Renal pelvis (tissue), 4 donors: ENCODE results near the gene PELO. TPM values are rescaled to one million over a fixed set of nuclear protein-coding genes. Genes with fewer than 3 reads are reported as not detected.
"Not testable (repeated sequence)": the region's sequence is repeated elsewhere in the genome, so short reads cannot be mapped to it uniquely, and the experiment has no call there.

Source experiments
- DNase-seq: peaks from one replicate; pipeline ENCODE4 v3.0.0-alpha.2; 2013
- polyA plus RNA-seq, 3 donors: library from polyadenylated mRNA; unstranded; fragments of 120-200 nt; gene quantifications; one replicate each; pipeline ENCODE4 v1.2.1, GENCODE V29; 2013; ENCODE audit not compliant: insufficient read length in 3 of 3

PELO gene
- polyA plus RNA-seq, 3 donors: 26.4 to 29.6 (median 27.9) TPM

DNA sequence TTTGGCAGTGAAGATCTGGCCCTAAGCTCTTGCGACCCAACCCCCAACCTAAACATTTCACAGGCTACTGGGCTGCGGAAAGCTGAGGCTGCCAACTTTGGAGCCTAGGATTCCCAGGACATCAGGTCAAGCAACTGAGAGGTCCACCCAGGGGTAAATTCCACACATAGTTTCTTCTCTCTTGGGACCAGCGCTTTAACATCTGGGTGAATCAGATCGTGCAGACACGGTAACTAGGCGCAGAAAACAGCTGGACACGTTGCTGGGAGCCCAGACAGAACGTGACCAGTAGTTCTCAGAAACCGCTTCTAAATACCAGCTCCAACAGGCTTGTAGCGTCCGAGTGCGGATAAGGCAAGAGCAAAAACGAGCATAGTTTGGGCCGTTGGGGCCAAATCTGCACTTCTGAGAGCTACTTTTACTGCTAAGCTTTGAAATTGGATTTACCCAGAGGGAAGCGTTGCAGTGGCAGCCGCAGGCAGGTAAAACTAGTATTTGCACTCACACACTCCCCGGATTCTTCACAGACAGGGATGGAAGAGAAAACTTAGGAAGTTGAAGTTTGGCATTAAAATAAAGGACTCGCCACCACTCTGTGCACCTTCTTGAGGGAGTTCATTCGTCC is 11.8 kb downstream of the PELO start:
- DNase-seq: peak; percentile 74

DNA sequence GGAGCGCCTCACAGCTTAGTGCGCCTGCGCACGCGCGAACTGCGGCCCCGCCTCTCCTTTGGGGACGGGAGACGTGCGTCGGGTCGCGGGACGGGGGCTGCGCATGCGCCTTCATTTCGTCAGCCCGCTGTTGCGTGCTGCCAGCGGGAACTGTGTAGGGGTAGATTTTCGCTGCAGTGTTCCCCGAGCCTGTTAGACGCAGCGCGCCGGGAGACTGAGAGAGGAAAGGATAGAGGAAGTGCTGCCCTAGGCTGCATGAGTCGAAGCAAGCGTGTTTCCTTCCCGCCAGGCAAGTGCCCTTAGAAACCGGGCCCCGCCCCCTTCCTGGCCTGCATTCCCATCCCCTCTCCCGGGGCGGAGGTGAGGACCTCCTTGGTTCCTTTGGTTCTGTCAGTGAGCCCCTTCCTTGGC is 12.3 kb downstream of the PELO start:
- DNase-seq: peak; percentile 93

DNA sequence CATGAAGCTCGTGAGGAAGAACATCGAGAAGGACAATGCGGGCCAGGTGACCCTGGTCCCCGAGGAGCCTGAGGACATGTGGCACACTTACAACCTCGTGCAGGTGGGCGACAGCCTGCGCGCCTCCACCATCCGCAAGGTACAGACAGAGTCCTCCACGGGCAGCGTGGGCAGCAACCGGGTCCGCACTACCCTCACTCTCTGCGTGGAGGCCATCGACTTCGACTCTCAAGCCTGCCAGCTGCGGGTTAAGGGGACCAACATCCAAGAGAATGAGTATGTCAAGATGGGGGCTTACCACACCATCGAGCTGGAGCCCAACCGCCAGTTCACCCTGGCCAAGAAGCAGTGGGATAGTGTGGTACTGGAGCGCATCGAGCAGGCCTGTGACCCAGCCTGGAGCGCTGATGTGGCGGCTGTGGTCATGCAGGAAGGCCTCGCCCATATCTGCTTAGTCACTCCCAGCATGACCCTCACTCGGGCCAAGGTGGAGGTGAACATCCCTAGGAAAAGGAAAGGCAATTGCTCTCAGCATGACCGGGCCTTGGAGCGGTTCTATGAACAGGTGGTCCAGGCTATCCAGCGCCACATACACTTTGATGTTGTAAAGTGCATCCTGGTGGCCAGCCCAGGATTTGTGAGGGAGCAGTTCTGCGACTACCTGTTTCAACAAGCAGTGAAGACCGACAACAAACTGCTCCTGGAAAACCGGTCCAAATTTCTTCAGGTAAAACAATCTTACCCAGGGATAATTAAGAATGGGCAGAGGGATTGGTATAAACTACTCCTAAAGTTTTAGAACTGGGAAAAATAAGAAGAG is 12.9 kb downstream of the PELO start:
- no peak for DNase-seq

DNA sequence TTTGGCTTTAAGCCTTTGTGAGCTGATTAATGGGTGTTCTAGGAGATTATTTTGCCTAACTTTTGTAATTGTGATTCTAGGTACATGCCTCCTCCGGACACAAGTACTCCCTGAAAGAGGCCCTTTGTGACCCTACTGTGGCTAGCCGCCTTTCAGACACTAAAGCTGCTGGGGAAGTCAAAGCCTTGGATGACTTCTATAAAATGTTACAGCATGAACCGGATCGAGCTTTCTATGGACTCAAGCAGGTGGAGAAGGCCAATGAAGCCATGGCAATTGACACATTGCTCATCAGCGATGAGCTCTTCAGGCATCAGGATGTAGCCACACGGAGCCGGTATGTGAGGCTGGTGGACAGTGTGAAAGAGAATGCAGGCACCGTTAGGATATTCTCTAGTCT is 13.6 kb downstream of the PELO start:
- no peak for DNase-seq

DNA sequence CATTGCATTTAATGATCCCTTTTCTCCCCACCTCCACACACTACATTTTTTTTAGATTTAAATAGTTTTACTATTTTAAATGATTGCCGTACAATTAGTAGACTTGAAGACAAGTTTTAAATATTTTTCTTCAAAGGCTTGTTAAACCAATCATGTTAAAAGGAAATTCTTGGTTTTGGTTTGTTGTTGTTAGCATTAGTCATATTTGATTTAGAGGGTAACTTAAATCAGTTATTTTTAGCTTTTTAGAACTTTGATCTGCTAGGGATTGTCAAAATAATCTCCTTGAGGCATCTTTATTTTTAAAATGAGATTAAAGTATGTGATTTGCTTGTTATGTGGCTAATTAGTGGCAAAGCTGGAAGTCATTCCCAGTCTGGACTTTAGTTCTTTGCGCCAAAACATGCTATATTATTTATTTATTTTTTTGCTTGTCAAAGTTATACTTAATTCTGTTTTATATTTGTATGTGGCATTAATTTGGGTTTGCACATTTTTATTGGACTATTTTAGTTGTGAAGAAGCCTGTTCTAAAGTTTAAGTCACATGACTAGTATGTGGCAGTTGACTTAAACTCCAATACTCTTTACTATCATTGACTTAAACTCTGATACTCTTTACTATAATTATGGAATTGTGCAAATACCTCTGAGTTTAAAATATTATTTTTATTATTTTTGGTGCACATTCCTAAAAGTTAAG is 14.7 kb downstream of the PELO start:
- DNase-seq: no peak

DNA sequence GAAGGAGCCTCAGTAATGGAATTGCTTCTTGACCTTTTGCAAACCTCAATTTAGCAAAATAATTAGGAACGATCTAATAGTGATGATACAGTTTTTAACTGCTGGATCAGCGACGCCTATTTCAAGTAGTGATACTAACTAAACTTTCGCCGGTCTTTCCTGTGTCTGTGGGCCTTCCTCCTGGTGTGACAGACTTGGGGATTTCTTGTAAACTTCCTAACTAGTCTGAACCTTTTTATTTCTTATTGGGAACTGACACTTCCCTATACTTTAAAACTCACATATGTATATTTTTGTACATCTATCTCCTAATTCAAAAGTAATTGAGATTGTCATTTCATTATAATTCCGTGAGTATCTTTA is 15.2 kb downstream of the PELO start:
- DNase-seq: no peak

DNA sequence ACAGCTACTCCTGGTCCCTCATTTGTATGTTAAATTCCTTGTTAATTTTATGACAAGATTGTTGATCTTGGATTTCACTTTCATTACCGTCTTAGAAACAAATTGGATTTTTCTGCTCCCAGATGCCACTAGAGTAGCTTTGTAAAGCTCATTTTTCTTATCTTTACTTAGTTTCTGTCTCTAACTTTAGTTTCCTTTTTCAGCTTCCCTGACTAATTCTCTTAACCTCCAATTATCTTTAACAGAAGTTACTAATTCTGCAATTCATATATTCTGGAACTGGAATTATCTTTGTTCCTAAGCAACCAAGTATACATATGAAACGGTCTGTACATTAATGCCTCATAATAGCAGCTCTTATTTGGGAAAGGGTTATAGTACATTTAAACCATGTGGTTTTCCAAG is 16.7 kb downstream of the PELO start:
- no peak for DNase-seq

DNA sequence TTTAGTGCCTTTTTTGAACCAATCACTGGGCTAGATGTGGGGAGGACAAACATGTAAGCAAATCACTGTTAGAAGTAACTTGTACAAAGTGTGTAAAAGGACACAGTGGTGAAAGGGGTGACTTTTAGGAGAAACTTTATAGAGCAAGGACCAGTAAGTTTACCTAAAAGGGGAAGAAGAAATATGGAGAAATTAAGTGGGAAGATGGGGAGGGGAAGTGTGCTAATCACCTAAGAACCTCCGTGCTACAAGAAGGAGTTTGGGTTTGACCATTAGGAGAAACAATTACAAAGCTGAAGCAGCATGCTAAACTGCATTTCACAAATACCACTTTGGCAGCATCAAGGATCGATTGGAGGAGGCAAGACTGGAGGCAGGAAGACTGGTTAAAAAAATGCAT is 17.3 kb downstream of the PELO start:
- DNase-seq: no peak

DNA sequence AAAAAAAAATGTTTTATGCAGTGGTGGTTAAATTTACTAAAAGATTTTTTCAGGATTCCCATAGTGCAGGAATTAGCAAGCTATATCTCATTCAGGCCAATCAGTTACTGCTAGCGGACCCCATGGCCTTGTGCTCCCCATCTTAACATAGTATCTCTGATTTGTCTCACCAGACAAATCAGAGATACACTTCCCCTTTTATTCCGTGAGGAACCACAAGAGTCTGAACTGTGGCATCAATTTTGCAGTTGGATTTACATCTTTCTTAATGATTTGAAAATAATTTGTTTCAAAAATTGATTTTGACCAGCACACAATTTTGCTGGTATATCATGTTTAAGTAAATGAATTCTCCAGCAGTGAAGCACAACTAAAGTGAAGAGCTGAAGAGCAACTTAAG is 17.9 kb downstream of the PELO start:
- DNase-seq: no peak

DNA sequence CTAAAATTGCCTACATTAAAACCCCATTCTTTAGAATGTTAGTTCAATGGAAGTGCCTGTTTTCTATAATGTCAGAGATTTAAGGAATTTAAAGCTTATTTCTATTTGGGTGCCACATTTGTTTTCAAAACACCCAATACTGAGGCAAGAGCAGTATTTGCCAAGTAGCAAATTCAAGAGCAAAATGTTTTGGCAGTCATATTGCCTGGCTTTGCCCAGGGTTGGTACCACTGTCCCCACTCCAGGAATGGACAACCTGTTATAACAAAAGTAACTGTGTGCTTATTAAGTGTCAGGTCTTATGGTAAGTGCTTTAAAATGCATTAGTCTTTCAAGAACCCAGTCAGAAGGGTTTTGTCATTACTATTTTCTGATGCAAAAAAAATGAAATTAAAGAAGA is 19.3 kb downstream of the PELO start:
- DNase-seq: no peak

DNA sequence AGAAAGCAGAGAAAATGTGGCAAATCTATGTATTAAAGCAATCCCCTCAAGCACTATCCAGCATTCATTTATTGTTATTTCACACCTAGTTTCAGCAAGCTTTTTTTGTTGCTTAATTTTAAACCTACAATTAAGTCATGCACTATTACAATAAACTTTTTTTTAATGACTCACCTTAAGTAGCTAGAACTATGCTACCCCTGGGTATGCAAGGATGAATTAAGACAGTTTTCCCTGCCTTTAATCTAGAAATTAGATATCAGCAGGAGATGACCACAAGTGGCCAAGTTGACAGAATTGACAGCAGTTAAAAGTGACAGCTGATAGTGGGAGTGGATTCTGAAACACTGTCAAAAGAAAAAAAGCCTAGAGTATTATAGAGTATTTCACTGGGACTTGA is 20.0 kb downstream of the PELO start:
- DNase-seq: no peak

DNA sequence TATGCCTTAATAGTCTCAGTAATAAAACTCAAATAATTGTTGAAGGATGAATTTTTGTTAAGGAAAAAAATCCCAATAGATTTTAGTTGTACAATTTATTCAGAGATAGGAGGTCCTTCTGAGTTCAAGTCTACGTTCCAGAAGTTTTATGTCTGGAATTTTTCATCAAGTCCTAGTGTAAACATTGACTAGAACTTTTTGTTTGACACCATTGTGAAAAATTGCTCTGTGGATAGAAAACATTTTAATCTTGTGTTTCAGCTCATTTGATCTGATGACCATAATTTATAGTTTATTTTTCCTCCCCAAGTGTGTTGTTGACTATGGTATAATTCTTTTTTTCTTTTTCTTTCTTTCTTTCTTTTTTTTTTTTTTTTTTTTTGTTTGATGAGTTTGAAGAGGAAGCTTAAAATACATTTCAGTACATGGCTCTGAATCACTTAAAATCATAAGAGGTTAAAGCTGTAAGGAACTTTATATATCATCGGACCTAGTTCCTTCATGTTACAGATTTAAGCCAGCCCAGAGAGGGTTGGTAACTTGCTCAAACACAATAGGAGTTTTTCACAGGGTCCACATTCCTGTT is 20.7 kb downstream of the PELO start:
- peak; percentile 78 for DNase-seq

DNA sequence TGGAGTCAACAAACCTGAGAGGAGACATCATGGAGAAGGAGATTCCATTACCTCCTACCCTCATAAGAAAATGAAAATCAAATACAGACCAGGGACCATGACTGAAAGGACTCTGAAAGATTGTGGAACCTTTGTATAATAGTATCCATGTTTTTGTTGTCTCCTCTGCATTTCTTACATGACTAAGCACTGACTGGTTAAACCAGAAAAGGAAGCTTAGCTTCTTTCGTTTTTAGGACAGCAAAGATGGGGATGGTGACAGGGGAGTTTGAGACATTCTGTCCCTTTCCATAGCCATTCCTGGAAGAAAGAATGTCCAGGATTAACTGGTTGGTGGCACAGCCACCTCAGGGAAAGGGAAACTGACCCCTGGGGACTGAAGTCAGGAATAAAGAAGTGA is 22.2 kb downstream of the PELO start:
- no peak for DNase-seq

DNA sequence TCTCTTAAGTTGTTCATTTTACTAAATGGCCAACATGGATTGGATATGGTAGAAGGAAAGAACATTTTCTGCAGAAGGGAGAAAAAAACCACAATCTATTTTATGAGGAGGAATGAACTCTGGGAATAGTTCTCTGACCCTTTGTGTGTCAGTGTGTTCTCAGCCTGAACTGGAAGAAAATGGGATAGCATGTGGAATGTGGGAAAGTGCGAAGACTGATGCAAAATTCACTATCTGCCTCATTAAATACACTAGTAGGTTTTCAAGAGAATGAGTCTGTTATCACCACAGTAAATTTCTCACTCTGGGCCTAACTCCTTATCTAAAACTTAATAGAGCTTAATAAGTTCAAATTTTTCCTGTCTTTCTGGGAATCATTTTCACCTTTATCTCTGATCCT is 22.7 kb downstream of the PELO start:
- DNase-seq: no peak

DNA sequence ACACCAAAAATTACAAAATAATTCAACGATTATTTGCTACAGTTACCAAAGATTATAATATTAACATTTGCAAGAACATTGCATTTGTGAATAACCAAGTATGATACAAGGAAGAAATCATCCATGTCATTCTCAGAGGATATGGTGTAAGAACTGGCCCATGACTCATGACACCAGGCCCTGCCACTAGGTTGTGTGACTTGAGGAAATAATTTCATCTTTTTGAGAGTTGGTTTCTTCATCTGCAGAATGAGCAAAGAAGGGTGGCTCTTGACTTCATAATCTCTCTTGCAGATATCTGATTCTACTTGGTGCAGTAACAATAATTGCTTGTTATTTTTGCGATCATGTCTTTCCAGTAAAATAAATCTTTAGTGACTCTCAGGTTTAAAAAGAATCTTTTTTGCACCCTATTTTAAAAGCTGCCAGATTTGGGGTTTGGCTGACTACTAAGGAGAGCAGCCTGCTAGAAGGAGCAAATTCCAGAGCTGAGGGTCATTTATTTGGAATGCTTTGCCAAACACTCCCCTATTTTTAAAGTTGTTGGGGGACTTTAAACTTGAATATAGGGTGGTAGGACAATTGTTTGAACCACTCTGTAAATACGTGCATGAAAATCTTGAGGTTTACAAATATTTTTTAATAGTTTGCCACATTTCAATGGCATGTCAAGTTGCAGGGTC is 23.5 kb downstream of the PELO start:
- no peak for DNase-seq

DNA sequence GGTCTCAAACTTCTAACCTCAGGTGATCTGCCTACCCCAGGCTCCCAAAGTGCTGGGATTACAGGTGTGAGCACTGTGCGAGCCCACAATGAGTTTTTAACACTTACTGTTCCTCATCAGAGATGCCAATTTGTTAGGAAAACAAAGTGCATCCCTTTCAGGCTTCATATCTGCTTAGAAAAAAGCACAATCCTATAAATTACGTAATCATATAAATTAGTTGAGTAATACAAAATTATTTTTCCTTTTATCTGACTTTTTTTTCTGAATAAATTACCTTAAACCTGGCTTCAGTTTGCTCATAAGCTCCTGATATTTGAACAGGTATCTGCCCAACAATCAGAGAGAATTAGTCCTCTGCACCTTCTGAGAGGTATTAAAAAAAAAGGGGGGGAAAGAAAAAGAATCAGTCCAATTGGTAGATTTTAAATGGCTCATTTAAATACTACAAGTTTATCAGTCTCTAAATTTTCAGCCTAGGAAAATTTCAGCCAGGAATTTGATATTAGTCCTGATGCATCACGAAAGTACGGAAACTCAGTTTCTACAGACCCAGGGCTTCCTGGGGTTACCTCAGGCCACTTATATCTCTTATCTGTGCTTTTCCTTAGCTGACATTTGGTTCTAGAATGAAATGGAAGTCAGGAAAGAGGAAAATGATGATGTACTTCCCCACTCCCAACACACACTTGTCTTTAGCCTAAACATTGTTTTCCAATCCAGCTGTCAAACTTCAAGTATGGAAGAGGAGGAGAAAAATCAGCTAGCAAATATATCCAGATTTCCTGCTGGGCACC is 26.8 kb downstream of the PELO start:
- no peak for DNase-seq

DNA sequence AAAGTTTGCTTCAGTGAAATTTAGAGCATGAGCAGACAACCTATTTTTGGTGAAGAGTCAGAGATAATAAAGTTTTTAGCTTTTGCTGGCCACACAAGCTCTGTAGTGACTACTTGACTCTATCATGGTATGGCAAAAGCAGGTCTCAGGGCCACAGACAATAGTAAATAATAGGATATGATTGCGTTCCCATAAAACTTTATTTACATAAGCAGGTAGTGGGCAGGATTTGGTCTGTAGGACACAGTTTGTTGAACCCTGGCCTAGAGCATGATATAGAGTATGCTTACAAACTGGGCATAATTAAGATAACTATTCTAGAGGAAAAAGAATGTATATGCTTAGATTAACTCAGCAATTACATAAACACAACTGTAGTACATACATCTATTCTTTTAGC is 30.1 kb downstream of the PELO start:
- no peak for DNase-seq

DNA sequence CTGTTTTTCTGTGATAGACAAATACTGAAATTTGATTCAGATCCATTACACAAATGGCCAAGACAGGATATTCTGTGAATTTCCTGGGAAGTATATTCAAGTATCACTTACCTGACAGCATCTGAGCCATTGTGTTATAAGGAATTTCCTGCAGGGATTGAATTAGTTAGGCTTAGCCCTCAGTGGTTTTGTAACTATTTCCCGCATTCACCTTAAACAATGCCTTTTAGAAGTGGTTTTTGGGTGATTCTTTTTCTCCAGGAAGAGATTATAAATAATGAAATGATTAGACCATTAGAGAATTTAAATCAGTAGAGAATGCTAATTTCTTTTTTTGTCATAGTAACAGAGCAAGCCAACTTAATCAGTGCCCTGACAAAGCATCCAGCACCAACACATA is 30.6 kb downstream of the PELO start:
- DNase-seq: no peak

DNA sequence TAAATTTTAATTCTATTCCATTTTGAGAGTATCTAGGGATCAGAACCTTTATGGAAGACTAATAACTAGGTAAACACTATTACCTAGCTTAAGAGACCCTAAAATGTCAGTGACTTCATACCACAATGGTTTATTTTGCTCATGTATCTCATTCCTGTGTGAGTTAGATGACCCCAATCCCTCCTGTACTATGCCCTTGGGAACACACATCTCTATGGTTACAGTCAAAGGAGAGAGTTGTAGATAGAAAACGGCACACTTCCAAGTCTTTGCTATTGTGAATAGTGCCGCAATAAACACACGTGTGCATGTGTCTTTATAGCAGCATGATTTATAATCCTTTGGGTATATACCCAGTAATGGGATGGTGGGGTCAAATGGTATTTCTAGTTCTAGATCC is 31.1 kb downstream of the PELO start:
- not testable (repeated sequence) for DNase-seq

DNA sequence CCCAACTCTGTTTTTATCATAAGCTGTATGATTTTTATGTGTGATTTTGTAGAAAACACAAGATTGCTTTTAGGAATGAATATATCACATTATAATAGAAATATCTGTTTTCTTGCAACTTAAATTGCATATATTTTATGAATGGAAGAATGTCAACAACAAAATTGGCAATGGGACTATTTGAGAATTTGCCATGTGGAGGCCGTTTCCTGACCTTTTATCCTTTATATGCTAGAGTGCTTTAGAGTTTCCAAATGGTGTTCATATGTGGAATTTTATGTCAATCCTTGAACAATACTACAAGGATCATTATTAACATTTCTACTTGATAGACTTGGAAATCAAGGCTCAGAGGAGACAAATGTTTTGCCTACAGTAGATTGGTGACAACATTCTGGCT is 34.2 kb downstream of the PELO start:
- DNase-seq: no peak

DNA sequence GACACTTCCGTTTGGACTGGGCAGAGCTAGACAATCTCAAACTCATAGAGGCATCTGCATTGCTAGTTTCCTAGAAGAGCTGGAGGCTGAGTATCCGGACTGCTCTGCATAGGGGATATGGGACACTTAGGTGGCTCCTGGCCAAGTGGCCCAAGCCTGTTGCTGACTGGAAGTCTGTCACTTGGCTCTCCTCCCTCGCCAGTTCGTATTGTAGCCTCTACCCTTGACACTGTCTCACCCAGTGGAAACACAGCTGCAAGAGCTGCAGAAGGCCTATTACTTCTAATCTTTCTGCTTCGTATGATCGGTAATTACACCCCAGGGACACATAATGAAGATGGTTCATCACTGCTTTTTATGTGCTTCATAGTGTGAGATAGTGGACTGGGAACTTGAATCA is 34.7 kb downstream of the PELO start:
- peak; percentile 47 for DNase-seq
